ENCODE measurements around the gene ERCC6.

The ERCC6 gene

DNA sequence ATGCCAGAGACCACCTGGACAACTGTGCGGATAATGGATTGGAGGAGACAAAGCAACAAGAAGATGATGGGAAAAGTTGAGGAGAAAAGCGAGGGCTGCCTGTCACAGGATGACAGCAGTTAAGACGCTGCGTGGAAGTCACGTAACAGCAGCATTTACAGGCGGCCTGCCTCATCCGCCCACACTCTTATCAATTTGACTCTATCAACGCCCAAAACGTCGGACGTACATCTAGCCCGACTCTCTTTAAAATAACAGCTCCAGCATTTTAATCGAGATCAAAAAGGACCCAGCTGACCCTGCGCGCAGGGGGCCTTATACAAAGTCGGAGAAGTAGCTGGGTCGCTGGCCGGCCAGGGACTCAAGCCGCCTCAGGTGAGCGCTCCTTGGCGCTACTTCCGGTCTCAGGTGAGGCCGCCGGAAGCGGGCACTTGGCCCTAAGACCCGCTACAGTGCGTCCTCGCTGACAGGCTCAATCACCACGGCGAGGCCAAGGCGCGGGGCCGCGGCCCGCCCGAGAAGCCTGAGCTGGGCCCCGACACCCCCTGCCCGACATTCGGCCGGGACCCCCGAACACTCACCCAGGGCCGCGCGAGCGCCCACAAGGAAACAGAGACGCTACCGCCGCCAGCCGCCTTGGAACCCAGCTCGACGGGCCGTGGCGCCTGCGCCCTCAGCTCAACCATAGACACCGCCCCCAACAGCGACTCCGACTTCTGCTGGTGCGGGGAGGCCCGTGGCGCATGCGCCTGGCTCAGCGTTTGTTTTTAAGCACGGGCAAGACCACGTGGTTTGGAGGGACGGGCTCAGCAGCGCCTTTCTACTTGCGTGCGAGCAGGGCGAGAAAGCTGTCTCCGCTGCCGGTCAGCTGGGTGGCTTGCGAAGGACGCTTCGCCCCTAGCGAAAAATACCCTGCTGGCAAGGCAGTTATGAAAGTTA lies at the start of gene ERCC6:
TSS of gene ERCC6 (minus strand) at position 741 of the 939 bp plus-strand sequence.
- TF ChIP-seq CTCF (IDR thresholded peaks at IDR 0.05), result no peak

DNA sequence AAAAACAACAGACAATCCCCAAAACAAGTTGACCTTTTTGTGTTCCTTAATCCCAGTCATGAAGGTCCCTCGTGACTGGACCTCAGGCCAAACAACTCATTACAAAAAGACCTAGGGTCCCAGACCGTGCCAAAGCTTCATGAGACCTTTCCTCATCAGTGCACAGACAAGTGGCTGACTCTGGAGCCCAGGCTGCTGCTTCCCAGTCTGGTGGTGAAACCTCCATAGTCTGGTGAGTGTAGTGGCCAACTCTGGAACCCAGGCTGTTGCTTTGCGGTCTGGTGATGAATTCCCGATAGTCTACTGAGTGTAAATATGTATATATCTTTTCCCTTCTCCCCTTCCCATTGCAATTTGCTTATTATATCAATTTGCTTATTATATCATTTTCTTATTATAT lies 49.1 kb upstream of the ERCC6 start:
- TF ChIP-seq CTCF (IDR thresholded peaks at IDR 0.05), result no peak

- TF ChIP-seq CTCF (IDR thresholded peaks at IDR 0.05), result no peak
Observed at GRCh38 chr10:49585387-49585786, 46.5 kb upstream of the ERCC6 start.

DNA sequence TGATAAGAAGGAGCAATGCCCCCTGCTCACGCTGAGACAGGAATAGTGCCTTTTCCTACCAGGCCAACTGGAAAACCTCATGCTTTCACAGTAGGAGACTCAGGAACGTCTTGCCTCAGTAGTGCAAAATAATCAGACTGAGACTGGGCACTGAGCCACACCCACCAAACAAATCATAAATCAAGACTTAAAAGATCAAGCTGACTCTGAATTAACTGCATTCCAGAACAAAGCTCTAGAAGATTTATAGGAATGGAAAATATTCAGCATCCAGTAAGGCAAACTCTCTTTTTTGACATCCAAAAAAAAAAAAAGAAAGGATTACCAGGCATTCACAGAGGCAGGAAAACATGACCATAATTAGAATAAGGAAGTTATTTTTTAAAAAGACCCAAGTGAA lies 40.7 kb upstream of the ERCC6 start:
- TF ChIP-seq CTCF (IDR thresholded peaks at IDR 0.05), result no peak

GRCh38 chr10:49578392-49578791 lies 39.5 kb upstream of the ERCC6 start:
- no peak for TF ChIP-seq CTCF (IDR thresholded peaks at IDR 0.05)

DNA sequence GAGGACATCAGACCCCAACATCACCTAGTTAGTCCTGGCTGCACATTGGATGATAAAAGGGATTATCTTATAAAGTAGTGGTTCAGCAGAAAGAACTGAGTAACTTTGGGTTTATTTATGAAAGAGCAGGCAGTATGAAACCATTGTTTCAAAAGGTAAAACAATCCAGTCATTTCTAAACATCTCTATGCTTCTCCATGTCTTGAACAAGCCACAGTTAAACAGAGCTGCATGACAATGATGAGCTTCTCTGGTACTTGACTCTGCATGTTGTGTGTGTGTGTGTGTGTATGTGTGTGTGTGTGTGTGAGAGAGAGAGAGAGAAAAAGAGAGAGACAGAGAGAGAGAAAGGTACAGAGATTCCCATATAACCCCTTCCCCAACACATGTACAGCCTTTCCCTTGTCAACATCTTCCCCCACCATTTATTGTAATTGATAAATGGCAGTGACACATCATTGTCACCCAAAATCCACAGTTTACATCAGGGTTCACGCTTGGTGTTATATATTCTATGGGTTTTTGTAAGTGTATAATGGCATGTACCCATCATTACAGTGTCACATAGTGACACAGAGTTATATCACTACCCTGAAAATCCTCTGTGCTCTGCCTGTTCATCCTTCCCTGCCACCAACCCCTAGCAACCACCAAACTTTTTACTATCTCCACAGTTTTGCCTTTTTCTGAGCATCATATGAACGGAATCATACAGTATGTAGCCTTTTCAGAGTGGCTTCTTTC lies 38.4 kb upstream of the ERCC6 start:
- TF ChIP-seq CTCF (IDR thresholded peaks at IDR 0.05), result no peak

GRCh38 chr10:49575489-49576072 lies 36.7 kb upstream of the ERCC6 start:
- no peak for TF ChIP-seq CTCF (IDR thresholded peaks at IDR 0.05)

All from LNCAP (cell line).